Measurements from ENCODE around the gene MCTP1.

- no peak for TF ChIP-seq MAX (IDR thresholded peaks at IDR 0.05)
- no peak for TF ChIP-seq RAD21 (IDR thresholded peaks at IDR 0.05; ENCODE audit: low read depth)
- TF ChIP-seq YY1 (IDR thresholded peaks at IDR 0.05; ENCODE audit: low read depth) = no peak
- TF ChIP-seq TAF1 (IDR thresholded peaks at IDR 0.05; ENCODE audit: low read depth) = no peak
- no peak for TF ChIP-seq TCF12 (IDR thresholded peaks at IDR 0.05; ENCODE audit: low read depth)
- TF ChIP-seq EP300 (IDR thresholded peaks at IDR 0.05; ENCODE audit: borderline replicate concordance) = no peak
- no peak for TF ChIP-seq EGR1 (IDR thresholded peaks at IDR 0.05)
- TF ChIP-seq REST (IDR thresholded peaks at IDR 0.05; ENCODE audit: low read depth) = no peak
Measured at GRCh38 chr5:94709277-94709676, 575.6 kb downstream of the MCTP1 start.
